GM12878 (cell line): ENCODE results near the gene HNRNPA1. TPM values are rescaled to one million over a fixed set of nuclear protein-coding genes. Genes with fewer than 3 reads are reported as not detected.

Source experiments
- ATAC-seq: fragments of 200-7000 bp; cut with Tn5 transposase; 3 replicates; pipeline ENCODE4 v1.9.1; 2020; ENCODE audit warnings: mild to moderate bottlenecking, moderate library complexity
- BruUV-seq: library from RNA; stranded (reverse); fragments of 400-500 nt; replicated peaks from 2 replicates; lab custom pipeline; 2021; lab: Mats Ljungman, UMichigan
- CTCF ChIA-PET: fragments of 300-600 bp; sonication (Branson Sonifier 250); formaldehyde crosslinking; extraction: SDS; loops from one replicate; lab custom pipeline; 2021; ENCODE audit warnings: inconsistent platforms; lab: Yijun Ruan, JAX
- POLR2A ChIA-PET: fragments of 350-600 bp; formaldehyde crosslinking; extraction: SDS; loops from one replicate; lab custom pipeline; 2021; ENCODE audit warnings: inconsistent platforms; lab: Charles Lee
- RAD21 ChIA-PET: fragments of 300-600 bp; sonication (Branson Sonifier 250); formaldehyde crosslinking; loops from one replicate; lab custom pipeline; 2023; ENCODE audit warnings: antibody characterized with exemption; ENCODE audit not compliant: unreplicated experiment; lab: Charles Lee
- SMC1A ChIA-PET: fragments of 300-600 bp; sonication (Branson Sonifier 250); formaldehyde crosslinking; loops from one replicate; lab custom pipeline; 2023; ENCODE audit not compliant: unreplicated experiment, uncharacterized antibody; lab: Charles Lee
- DNase-seq: peaks from one replicate; pipeline ENCODE4 v3.0.0-alpha.2; 2011; ENCODE audit warnings: low read depth, low spot score
- FAIRE-seq: peaks from 3 replicates; lab custom pipeline; 2011; peaks lifted over from hg19 to GRCh38; lab: Jason Lieb, UNC
- H2AFZ ChIP-seq: 2 replicates; pipeline ENCODE4 v1.6.0; 2011; ENCODE audit warnings: low read depth, low read length, control low read depth; ENCODE audit not compliant: control insufficient read depth
- H3K27ac ChIP-seq: 2 replicates; pipeline ENCODE4 v1.5.1; 2011; ENCODE audit warnings: control low read depth; ENCODE audit not compliant: control insufficient read depth, insufficient read depth
- H3K27me3 ChIP-seq, 2 experiments: replicated peaks in 1 of 2; 2 replicates each; pipeline versions ENCODE4 v1.6.0 to v1.6.1; 2011; ENCODE audit warnings: low read length in 1 of 2; ENCODE audit not compliant: control insufficient read depth in 2 of 2, insufficient read depth in 2 of 2
- H3K36me3 ChIP-seq, 2 experiments: 2 replicates each; pipeline ENCODE4 v1.5.1; 2011; ENCODE audit warnings: low read length in 1 of 2; ENCODE audit not compliant: control insufficient read depth in 2 of 2, insufficient read depth in 2 of 2
- H3K4me1 ChIP-seq: 2 replicates; pipeline ENCODE4 v1.6.1; 2011; ENCODE audit warnings: mild to moderate bottlenecking, low read length, moderate library complexity, mixed read lengths; ENCODE audit not compliant: control insufficient read depth, insufficient read depth
- H3K4me2 ChIP-seq: 2 replicates; pipeline ENCODE4 v1.6.0; 2011; ENCODE audit warnings: control low read depth; ENCODE audit not compliant: control insufficient read depth, insufficient read depth
- H3K4me3 ChIP-seq: fragments of 200-600 bp; sonication (generic); 2 replicates; pipeline ENCODE4 v1.5.1; 2016
- H3K79me2 ChIP-seq: 2 replicates; pipeline ENCODE4 v1.6.0; 2011; ENCODE audit warnings: low read length; ENCODE audit not compliant: control insufficient read depth, insufficient read depth
- H3K9ac ChIP-seq: 2 replicates; pipeline ENCODE4 v1.8.0; 2011; ENCODE audit warnings: low read length, control low read depth, mixed read lengths; ENCODE audit not compliant: control insufficient read depth, insufficient read depth
- H3K9me3 ChIP-seq: replicated peaks from 3 replicates; pipeline ENCODE4 v1.5.1; 2011; ENCODE audit warnings: mild to moderate bottlenecking, low read length; ENCODE audit not compliant: control insufficient read depth, insufficient read depth
- H4K20me1 ChIP-seq: 2 replicates; pipeline ENCODE4 v1.6.0; 2011; ENCODE audit not compliant: control insufficient read depth, insufficient read depth
- BCL11A ChIP-seq: IDR thresholded peaks from 2 replicates; pipeline ENCODE4 v1.6.1; 2011; ENCODE audit warnings: low read depth, low read length
- JUND ChIP-seq: IDR thresholded peaks from 2 replicates; pipeline ENCODE4 v1.6.1; 2012; ENCODE audit warnings: low read depth, mild to moderate bottlenecking, low read length, improper control_type of control experiment, moderate library complexity
- MXI1 ChIP-seq: fragments of 150-350 bp; IDR thresholded peaks from 2 replicates; pipeline ENCODE4 v1.6.1; 2011; ENCODE audit warnings: low read depth, mild to moderate bottlenecking, inconsistent platforms, low read length, improper control_type of control experiment
- SMAD5 ChIP-seq: IDR thresholded peaks from 2 replicates; pipeline ENCODE4 v1.6.1; 2016; ENCODE audit warnings: antibody characterized with exemption, low read depth
- ZNF274 ChIP-seq: IDR thresholded peaks from one replicate; pipeline ENCODE4 v1.8.0; 2011; ENCODE audit not compliant: insufficient read length, insufficient read depth
- WGBS: methylation state at CpG from one replicate; pipeline ENCODE4 v1.1.6; 2016; ENCODE audit warnings: low lambda C conversion rate; ENCODE audit not compliant: insufficient replicate concordance, insufficient coverage; ENCODE audit errors: missing lambda C conversion rate; 5-methylcytosine and 5-hydroxymethylcytosine counted together
- in situ Hi-C: fragments of 300-500 bp; cut with MboI; formaldehyde crosslinking; loops from 9 replicates; pipeline ENCODE4 v1.14.3; 2018; ENCODE audit warnings: mixed read lengths
- intact Hi-C: fragments of 100-400 bp; cut with micrococcal nuclease; formaldehyde crosslinking; loops from one replicate; pipeline ENCODE4 v1.14.2; 2022; ENCODE audit not compliant: unreplicated experiment
- polyA plus RNA-seq, 11 experiments: library from polyadenylated mRNA; depleted of rRNA in 4 of 11; unstranded in 6 of 11; stranded (reverse) in 5 of 11; fragments of >200 nt; fragmentation: Nextera tagmentation in 4 of 11; fragmentation: Illumina TruSeq in 1 of 11; extraction: Ambion mirVana in 4 of 11; extraction: Trizol in 1 of 11; gene quantifications; 1 replicate in 1 of 11; 2 replicates in 10 of 11; pipeline versions ENCODE4 v1.2.1 to v1.2.3, GENCODE V29; 2011 to 2016; ENCODE audit warnings: inconsistent platforms in 2 of 11, missing spikeins in 2 of 11, low read depth in 1 of 11
- total RNA-seq, 4 experiments: library from RNA; depleted of rRNA in 3 of 4; stranded (reverse); fragments of >200 nt in 3 of 4; fragmentation: Illumina TruSeq in 1 of 4; extraction: Trizol in 1 of 4; gene quantifications; 2 replicates each; pipeline versions ENCODE4 v1.2.1 to v1.2.3, GENCODE V29; 2013 to 2021
- TF ChIP-seq, protein P1 (sequence below): fragments of 450-650 bp; IDR thresholded peaks from 2 replicates; pipeline ENCODE4 v1.6.1; 2017; ENCODE audit warnings: mild to moderate bottlenecking, low read depth, inconsistent platforms; ENCODE audit not compliant: poor library complexity, severe bottlenecking
- TF ChIP-seq, protein P2 (sequence below): fragments of 450-650 bp; IDR thresholded peaks from 2 replicates; pipeline ENCODE4 v1.6.1; 2018; ENCODE audit warnings: mild to moderate bottlenecking, low read depth, moderate library complexity; ENCODE audit not compliant: partially characterized antibody
- TF ChIP-seq, protein P3 (sequence below): fragments of 450-650 bp; IDR thresholded peaks from 2 replicates; pipeline ENCODE4 v1.6.1; 2017; ENCODE audit warnings: mild to moderate bottlenecking
- TF ChIP-seq, protein P4 (sequence below): fragments of 450-650 bp; IDR thresholded peaks from 2 replicates; pipeline ENCODE4 v1.6.1; 2017; ENCODE audit warnings: borderline replicate concordance

HNRNPA1 gene
- total and polyA plus RNA-seq, 10 of the 15 experiments (the other 5 are each of a cell fraction or from before 2014, with no cell fraction given) = 630 to 2,342 (median 1,407) TPM

DNA sequence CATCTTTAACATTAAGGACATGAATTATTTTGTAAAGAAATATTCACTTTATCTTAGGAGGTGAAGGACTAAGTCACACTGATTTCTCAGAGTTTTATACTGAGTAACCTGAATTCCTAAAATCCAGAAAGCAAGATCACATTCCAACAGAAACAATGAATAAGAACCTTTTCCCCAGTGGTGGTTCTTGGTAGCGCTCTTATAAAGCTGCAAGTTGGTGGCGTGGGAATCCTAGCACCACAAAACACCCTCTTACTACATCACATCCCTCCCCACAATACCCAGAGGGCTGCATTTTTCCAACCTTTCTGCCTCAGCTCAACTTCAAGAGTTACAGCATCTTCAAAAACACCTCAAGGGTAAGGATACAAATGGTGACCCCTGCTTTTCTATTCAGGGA lies 47.7 kb upstream of the HNRNPA1 start:
- no TSS peak for BruUV-seq
- ChIA-PET RAD21 (no interaction called here), POLR2A (interaction anchor here (0.5 kb wide), 1 partner anchor 751 kb away, joined by 3 read pairs; no protein-coding TSS in a partner anchor), SMC1A (no interaction called here), CTCF (interaction anchor here (1.4 to 3.5 kb wide), 3 partner anchors 14 to 19 kb away, joined by 3 to 11 read pairs (median 5); no protein-coding TSS in a partner anchor)
- intact Hi-C loops = no loop called here
- Histone ChIP-seq H3K36me3 (no peaks in the 10 kb centered on the region; a peak in 1 of 4 replicates), H3K79me2 (no peaks in the 10 kb centered on the region), H3K9me3 (no peaks in the 10 kb centered on the region), H3K4me2 (no peak overlapping the region), H3K4me1 (peaks cover 5% of the 10 kb centered on the region; the same call in 1 of the 2 replicates), H3K9ac (no peak overlapping the region), H2AFZ (no peak overlapping the region), H3K27me3 (no peaks in the 10 kb centered on the region), H4K20me1 (no peaks in the 10 kb centered on the region), H3K4me3 (no peak overlapping the region), H3K27ac (no peak overlapping the region)
- ATAC-seq (0 out of 3 replicates have a peak, but pooled peaks have one; percentile 25), FAIRE-seq (no peak), DNase-seq (no peak)
- in situ Hi-C loops = no loop called here
- 100% methylated on average over 2 of the region's 2 CpGs for WGBS
- TF ChIP-seq ZNF274 = no peak
- TF ChIP-seq, protein P1, sequence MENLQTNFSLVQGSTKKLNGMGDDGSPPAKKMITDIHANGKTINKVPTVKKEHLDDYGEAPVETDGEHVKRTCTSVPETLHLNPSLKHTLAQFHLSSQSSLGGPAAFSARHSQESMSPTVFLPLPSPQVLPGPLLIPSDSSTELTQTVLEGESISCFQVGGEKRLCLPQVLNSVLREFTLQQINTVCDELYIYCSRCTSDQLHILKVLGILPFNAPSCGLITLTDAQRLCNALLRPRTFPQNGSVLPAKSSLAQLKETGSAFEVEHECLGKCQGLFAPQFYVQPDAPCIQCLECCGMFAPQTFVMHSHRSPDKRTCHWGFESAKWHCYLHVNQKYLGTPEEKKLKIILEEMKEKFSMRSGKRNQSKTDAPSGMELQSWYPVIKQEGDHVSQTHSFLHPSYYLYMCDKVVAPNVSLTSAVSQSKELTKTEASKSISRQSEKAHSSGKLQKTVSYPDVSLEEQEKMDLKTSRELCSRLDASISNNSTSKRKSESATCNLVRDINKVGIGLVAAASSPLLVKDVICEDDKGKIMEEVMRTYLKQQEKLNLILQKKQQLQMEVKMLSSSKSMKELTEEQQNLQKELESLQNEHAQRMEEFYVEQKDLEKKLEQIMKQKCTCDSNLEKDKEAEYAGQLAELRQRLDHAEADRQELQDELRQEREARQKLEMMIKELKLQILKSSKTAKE = no peak
- TF ChIP-seq SMAD5 = no peak
- TF ChIP-seq, protein P2, sequence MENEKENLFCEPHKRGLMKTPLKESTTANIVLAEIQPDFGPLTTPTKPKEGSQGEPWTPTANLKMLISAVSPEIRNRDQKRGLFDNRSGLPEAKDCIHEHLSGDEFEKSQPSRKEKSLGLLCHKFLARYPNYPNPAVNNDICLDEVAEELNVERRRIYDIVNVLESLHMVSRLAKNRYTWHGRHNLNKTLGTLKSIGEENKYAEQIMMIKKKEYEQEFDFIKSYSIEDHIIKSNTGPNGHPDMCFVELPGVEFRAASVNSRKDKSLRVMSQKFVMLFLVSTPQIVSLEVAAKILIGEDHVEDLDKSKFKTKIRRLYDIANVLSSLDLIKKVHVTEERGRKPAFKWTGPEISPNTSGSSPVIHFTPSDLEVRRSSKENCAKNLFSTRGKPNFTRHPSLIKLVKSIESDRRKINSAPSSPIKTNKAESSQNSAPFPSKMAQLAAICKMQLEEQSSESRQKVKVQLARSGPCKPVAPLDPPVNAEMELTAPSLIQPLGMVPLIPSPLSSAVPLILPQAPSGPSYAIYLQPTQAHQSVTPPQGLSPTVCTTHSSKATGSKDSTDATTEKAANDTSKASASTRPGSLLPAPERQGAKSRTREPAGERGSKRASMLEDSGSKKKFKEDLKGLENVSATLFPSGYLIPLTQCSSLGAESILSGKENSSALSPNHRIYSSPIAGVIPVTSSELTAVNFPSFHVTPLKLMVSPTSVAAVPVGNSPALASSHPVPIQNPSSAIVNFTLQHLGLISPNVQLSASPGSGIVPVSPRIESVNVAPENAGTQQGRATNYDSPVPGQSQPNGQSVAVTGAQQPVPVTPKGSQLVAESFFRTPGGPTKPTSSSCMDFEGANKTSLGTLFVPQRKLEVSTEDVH = no peak
- TF ChIP-seq JUND = no peak
- TF ChIP-seq, protein P3, sequence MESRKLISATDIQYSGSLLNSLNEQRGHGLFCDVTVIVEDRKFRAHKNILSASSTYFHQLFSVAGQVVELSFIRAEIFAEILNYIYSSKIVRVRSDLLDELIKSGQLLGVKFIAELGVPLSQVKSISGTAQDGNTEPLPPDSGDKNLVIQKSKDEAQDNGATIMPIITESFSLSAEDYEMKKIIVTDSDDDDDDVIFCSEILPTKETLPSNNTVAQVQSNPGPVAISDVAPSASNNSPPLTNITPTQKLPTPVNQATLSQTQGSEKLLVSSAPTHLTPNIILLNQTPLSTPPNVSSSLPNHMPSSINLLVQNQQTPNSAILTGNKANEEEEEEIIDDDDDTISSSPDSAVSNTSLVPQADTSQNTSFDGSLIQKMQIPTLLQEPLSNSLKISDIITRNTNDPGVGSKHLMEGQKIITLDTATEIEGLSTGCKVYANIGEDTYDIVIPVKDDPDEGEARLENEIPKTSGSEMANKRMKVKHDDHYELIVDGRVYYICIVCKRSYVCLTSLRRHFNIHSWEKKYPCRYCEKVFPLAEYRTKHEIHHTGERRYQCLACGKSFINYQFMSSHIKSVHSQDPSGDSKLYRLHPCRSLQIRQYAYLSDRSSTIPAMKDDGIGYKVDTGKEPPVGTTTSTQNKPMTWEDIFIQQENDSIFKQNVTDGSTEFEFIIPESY = no peak
- no peak for TF ChIP-seq MXI1
- TF ChIP-seq, protein P4, sequence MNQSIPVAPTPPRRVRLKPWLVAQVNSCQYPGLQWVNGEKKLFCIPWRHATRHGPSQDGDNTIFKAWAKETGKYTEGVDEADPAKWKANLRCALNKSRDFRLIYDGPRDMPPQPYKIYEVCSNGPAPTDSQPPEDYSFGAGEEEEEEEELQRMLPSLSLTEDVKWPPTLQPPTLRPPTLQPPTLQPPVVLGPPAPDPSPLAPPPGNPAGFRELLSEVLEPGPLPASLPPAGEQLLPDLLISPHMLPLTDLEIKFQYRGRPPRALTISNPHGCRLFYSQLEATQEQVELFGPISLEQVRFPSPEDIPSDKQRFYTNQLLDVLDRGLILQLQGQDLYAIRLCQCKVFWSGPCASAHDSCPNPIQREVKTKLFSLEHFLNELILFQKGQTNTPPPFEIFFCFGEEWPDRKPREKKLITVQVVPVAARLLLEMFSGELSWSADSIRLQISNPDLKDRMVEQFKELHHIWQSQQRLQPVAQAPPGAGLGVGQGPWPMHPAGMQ = no peak
- TF ChIP-seq BCL11A = no peak
